HL-60/S4 treated with phorbol 12-myristate 13-acetate at 8.2 ng/mL for 4 days and 3 days (cell line): ENCODE results near the gene TTN.
"Not testable (repeated sequence)": the region's sequence is repeated elsewhere in the genome, so short reads cannot be mapped to it uniquely, and the experiment has no call there.

Source experiments
- in situ Hi-C: fragments of 300-500 bp; cut with MboI; formaldehyde crosslinking; loops from 2 replicates; pipeline ENCODE4 v1.15.0; 2022; ENCODE audit warnings: low sequenced_read_pairs

TTN gene

DNA sequence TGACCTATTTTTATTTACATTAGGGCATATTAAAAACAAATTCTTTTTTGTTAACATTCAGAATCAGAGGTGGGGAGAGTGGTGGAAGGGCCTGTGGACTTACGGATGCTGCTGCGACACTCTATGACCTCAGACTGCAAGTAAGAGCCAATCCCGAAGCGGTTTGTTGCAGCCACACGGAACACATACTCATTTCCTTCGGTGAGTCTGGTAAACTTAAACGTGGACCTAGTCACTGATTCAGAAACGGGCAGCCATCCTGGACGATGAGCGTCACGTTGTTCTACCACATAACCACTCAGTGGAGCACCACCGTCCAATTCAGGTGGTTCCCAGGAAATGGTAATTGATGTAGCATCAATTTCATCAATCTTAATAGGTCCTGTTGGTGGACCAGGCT, 265.1 kb downstream of the TTN start:
- in situ Hi-C loops, result no loop called here

DNA sequence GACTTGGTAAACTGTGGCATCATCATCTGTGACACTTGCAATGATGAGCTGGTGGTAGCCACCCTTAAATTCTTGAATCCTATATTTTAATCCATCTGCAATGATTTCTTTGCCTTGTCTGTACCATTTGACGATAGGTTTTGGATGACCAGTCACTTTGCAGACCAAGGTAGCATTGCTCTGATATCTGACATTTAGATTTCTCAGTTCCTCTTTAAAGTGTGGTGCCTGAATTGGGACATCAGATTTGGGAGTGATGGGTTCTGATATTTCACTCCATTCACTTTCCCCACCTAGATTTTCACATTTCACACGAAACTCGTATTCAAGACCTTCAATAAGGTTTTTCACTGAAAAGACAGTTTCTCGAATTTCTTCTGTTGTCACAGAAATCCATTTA, 271.2 kb downstream of the TTN start:
- in situ Hi-C loops, result no loop called here

DNA sequence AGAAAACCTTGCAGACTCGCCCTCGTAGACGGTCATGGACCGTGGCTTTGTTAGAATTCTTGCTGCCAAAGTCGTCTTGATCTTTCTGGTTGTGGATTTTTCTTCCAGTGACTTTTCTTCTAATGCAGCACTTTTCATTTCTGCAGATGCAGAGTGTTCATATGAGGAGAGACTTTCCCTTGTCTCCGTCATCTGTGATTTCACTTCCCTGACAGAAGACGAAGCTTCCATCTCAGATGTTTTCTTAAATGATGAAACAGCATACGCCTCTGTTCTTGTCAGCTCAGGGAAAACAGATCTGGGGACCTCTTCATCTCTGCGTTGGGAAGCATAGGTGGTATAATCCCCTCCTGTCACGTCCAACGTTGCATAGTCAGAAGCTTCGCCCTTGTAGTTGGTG, 276.1 kb downstream of the TTN start:
- in situ Hi-C loops, result no loop called here

DNA sequence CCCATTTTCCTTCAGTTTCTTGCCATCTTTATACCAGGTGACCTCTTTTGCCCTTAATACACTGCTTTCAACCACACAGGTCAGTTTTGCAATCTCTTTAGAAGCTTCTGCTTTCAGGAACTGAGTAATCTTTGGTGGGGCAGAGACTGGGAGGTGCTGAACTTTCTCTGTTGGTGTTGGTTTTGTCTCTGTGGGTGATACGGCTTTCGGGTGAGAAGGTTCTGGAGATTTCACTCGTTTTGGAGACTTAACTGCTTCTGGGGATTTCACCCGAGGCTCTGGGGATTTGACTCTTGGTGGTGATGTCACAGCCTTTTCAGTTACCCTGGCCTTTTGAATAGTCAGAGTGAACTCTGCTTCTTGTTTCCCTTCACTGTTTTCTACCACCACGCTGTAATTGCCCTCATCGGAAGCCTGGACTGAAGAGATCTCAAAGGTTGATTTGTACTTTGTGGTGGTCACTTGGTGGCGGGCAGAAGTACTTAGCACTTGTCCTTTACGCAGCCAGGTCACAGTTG, 276.5 kb downstream of the TTN start:
- in situ Hi-C loops, result no loop called here

DNA sequence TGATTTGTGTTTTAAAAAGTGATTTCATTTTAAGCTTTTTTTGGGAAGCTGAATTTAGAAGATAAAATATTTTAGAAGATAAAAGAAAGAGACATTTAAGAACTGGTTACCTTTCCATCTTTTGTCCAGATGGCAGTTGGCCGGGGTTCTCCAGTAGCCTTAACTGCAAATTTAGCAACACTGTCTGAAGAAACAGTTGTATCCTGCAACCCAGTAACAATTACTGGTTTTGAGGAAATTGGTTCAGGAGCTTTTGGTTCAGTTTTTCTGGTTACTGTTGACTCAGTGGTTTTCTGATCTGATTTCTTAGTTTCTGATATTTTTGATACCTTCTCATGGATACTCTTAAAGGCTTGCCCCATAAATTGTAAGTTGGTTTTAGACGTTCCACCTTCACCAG, 277.1 kb downstream of the TTN start:
- in situ Hi-C loops, result no loop called here

DNA sequence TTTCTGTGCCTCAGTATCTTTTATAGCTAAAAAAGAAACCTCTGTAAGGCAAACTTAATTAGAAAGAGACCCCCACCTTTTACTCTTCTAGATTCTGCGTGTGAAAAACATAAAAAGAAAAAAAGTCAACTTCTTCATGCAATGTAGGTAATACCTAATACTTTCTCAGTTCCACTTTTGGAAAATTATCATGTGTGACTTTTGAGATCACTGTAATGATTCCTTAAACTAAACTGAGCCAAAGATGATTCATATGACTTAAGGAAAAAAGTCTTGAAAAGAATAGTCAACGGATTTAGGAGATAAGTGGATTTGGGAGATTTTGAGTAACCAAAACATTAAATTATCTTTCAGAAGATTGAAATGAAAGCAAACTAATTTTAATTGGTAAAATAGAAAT, 278.0 kb downstream of the TTN start:
- in situ Hi-C loops, result no loop called here

DNA sequence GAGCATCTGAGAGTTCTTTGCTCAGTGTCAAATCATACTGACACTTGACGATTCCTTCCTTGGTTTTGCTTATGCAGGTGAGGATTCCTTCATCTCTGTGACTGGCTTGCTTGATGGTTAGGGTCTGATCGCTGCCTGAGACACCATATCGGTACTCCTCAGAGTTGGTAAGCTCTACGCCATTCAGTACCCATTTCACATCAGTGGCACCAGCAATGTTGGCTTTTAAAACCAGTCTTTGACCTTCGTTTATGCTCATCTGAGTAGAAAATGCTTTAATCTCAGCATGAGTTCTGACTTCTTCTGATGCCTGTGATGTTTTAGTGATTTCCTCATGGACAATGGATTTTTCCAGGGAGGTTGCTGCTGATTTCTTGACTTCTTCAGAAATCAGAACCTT, 278.6 kb downstream of the TTN start:
- in situ Hi-C loops, result no loop called here

DNA sequence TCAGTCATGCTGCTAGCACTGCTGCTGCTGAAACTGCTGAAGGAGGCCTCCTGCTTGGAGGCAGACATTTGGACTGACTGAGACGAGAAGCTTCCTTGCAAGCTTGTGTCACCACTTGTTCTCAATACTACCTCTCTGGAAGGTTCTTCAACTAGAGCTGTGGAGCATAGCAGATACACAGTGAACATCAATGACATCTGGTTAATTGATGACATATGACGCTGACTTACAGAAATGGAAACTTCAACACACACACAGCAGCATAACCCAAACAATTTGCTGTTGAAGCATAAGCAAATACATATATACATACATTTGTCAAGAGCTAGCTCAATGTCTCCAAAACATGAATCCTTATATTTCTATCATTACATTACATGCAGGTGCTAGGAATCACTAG, 279.6 kb downstream of the TTN start:
- in situ Hi-C loops, result no loop called here

DNA sequence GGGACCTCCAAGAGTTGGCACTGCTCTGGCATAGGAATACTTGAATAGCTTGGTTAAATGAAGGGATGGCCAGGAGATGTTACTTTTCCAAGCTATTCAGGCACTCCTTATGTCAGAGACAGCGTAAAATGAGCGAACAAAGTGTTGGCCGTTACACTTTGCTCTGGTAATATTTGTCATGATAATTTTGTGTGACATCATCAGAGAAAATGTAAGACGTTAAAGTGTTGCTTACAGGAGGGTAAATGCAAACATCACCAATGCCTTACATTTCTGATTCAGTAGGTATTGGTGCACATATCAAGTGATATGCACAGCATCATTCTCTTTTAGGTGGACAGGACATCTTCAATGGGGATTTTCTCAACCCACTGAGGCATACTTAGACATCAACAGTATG, 281.0 kb downstream of the TTN start:
- in situ Hi-C loops, result no loop called here

DNA sequence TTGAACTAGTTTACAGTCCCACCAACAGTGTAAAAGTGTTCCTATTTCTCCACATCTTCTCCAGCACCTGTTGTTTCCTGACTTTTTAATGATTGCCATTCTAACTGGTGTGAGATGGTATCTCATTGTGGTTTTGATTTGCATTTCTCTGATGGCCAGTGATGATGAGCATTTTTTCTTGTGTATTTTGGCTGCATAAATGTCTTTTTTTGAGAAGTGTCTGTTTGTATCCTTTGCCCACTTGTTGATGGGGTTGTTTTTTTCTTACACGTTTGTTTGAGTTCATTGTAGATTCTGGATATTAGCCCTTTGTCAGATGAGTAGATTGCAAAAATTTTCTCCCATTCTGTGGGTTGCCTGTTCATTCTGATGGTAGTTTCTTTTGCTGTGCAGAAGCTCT, 281.8 kb downstream of the TTN start:
- in situ Hi-C loops, result not testable (repeated sequence)

DNA sequence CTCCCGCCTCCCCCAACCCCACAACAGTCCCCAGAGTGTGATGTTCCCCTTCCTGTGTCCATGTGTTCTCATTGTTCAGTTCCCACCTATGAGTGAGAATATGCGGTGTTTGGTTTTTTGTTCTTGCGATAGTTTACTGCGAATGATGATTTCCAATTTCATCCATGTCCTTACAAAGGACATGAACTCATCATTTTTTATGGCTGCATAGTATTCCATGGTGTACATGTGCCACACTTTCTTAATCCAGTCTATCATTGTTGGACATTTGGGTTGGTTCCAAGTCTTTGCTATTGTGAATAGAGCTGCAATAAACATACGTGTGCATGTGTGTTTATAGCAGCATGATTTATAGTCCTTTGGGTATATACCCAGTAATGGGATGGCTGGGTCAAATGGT, 282.2 kb downstream of the TTN start:
- in situ Hi-C loops, result not testable (repeated sequence)

DNA sequence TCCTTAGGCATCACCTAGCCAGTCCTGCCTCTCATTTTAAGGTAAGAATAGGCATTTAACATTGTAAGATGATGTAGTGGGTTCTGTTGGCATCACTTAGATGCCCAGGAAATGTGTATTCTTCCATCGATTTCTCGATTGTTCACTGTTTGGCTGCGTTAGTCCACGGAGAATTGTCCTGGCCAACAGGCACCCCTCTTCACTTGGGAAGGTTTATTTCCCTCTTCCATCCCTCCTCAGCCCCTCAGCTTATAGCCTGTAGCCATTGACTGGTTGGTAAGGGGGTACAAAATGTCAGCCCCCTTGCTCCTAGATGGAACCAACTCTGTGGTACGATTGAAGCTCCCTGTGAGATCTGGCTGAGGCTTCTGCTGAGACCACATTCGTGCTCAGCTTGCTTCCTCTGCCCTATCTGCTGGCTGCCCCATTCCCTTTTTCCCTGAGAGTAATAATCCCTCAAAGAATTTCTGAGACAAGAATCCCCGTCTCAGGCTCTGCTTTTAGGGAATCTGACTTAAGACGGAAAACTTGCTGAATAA, 283.6 kb downstream of the TTN start:
- in situ Hi-C loops, result no loop called here

DNA sequence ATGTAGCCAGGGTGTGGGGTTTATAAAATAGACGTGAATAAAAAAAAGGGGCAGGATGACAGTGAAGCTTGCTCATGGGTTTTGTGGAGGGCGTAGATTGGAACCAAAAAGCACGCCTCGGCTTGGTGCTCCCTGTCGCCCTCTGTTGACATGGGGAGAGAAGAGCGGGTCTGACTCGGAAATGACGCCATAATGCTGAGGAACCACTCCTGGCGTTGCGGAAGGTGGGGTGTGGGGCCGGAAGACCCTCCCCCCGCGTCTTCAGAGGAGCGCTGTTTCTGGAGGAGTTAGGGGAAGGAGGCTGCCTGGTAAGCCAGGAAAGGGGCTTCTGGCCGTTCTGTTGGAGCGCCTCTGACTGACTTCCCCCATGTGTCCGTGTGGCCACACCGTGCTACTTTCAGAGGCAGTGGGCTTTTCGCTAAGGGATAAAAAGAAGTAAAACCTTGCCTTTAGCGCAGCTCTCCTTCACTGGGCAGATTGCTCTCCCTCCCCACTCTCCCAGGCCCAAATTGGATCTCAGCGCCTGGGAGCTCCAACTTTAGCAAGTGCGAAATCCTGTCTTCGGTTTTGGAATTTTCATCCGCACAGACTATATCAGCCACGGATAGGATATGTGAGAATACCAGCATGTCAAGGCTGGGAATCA, 284.1 kb downstream of the TTN start:
- in situ Hi-C loops, result no loop called here

DNA sequence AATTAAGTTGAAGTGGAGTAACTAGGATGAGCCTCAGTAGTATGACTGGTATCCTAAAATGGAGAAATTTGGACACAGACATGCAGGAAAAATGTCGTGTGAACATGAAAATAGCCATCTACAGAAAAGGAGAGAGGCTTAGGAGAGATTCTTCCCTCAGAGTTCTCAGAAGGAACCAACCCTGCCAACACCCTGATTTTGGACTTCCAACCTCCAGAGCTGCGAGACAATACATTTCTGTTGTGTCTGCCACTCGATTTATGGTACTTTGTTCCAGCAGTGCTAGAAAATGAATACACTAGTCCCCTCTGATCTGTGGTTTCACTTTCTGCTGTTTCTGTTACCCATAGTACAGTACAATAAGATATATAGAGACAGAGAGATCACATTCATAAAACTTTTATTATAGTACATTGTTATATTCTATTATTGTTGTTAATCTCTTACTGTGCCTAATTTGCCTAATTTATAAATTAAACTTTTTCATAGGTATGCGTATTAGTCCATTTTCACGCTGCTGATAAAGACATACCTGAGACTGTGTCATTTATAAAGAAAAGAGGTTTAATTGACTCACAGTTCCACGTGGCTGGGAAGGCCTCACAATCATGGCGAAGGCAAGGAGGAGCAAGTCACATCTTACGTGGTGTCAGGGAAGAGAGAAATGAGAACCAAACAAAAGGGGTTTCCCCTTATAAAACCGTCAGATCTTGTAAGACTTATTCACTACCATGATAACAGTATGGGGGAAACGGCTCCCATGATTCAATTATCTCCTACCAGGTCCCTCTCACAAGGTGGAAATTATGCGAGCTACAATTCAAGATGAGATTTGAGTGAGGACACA, 285.7 kb downstream of the TTN start:
- in situ Hi-C loops, result no loop called here

DNA sequence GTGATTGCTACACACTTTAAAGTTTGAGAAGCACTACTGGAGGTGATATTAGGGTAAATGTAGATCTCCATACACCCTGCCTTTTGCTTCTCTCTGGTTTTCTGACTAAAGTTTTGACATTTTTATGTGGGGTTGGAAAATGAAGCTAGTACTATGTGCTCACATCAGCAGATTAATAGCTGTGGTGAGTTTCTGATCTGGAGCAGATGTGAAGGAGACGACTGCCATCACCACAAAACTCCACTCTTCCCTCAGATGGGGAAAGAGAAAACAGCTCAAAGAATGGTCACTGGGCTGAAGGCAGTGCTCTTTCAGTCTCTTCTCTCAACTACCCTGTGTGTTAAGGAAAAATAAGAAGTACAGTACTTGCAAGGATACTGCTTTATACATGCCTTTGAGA, 289.7 kb downstream of the TTN start:
- in situ Hi-C loops, result no loop called here

DNA sequence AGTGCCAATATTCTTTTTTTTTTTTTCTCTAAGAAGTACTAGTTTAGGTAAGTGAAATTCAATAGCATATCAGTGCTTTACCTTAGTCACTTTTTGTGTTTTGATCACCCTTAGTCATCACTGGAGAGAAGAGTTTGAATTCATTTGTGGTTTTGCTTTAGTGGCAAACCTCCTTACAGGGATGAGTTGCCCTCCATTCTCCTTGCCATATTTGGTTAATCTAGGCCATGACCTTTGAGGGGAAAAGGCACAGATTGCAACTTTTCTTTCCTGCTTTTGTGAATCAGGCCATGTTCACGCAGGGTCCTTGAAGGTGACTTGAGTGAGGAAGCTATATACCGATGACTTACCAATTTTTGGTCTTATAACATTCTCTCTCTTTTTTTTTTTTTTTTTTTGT, 292.6 kb downstream of the TTN start:
- in situ Hi-C loops, result no loop called here

DNA sequence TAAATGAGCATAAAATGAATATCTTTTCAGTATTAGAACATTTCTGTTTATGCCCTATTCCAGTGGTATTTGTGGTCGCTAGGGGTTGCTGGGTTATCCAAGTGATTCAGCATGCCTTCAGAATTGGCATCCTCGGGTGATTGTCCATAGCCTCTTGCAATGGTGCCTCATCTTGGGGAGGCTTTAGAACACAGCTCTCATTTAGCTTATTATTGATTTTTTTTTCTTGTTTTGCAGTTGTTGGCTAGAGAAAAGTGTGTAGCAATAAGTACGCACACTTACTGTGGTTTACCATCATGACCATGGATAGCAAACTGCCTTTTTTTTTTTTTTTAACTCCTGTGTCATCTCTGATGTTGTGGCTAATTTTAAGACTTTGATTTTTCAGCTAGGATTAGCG, 293.3 kb downstream of the TTN start:
- in situ Hi-C loops, result no loop called here

DNA sequence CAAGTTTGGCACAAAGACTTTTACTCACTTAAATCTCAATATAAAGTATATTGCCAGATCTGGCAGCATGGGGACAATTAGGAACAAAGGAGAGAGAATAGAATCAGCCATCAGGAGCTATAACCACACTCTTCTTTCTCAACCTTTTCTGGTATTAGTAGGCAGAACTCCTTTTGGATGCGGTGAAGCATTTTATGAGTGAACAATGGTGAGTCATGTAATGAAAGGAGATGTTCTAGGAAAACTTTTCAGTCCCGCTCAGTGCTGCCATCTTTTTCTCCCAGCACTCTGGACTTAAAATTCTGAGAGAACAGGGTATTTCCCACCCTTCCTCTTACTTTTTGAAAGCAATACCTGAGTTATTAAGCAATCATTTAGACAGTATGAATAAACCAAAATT, 294.7 kb downstream of the TTN start:
- in situ Hi-C loops, result no loop called here

DNA sequence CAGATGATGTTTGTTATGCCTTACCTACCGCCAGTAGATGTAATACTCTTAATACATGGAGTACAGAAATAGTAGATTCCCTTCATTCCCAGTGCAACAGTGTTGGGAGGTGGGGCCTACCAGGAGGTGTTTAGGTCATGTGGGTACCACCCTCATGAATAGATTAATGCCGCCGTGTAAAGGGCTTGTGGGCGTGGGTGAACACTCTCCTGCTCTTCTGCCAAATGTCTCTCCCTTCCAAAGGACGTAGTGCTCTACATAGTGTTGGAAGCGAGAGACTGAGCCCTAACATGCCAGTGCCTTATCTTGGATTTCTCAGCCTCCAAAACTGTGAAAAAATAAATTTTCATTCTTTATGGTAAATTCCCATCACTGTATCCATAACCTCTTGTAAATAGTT, 296.8 kb downstream of the TTN start:
- in situ Hi-C loops, result no loop called here

DNA sequence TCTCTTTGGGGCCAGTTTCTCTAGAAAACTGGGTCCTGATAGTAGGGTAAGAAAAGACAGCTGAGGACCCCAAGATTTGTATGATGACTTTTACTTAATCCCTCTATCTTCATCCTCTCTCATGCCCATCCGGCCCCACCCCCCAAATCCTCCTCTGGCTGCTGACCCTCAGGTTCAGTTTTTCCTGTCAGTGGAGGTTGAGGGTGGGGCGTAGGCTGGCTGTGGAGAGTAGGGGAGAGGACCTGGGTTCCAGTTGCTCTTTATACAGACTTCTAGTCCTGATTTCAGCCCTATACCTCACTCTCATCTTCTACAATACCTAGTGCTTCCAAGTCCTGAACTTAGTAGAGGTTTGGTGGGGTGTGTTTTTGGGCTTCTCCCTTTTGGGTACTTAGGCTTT, 298.6 kb downstream of the TTN start:
- in situ Hi-C loops, result no loop called here

DNA sequence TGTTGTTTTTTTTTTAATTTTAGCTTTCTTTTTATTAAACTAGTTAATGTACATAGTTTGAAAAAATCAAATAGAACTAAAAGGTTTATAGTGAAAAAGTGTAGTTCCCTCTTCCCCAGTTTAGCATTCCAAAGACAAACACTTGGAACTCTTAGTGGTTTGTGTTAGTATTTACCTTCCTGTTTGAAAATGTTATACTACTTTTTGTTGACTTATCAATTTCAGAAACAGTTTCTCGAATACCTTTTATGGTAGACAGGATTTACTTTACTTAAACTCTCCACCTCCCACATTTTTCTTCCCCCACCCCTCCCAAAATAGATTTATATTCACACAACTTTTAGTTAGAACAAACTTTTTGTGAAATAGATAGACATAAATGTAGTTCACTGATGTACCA, 300.3 kb downstream of the TTN start:
- in situ Hi-C loops, result no loop called here

DNA sequence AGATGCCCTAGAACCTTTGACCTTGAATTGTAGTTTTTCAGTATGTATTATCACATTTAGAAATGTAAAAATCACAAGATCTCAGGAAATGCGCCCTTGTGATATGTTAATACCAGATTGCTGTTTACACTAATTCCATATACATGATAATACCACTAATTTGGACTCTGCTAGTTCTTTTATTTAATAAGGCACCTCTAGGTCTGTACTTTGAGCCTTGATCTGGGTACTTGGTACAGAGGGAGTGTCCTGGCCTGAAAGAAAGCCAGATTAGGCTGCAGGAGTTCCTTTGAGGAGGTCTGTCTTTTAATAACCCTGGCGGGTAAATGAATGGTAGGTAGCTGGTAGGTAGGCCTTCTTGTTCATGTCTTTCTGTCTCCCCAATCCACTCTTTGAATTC, 300.7 kb downstream of the TTN start:
- in situ Hi-C loops, result no loop called here
